ENCODE data around the gene LBHD1. TPM values are rescaled to one million over a fixed set of nuclear protein-coding genes. Genes with fewer than 3 reads are reported as not detected.
A peak's percentile ranks its signal among the peaks of the same experiment; 100 is the strongest.

The LBHD1 gene
- total and polyA plus RNA-seq, 7 donors, result 2.0 to 12.9 (median 3.9) TPM

- WGBS, 2 donors, result 94 to 95% methylated on average over 24 of the region's 24 CpGs
- Histone ChIP-seq H3K36me3 (peaks cover 11 to 39% (median 24%) of the 10 kb centered on the region in 4 donors), H3K27ac (no peak overlapping the region), H3K27me3 (no peaks in the 10 kb centered on the region), H3K4me1 (peaks cover 0 to 49% (median 38%) of the 10 kb centered on the region in 4 donors), H3K4me3 (no peak overlapping the region), H3K9me3 (no peaks in the 10 kb centered on the region)
- no peak for TF ChIP-seq POLR2AphosphoS5 (IDR thresholded peaks at IDR 0.05)
- TF ChIP-seq POLR2A (IDR thresholded peaks at IDR 0.05), result no peak
- TF ChIP-seq EP300 (IDR thresholded peaks at IDR 0.05), result no peak
- TF ChIP-seq, protein P1, sequence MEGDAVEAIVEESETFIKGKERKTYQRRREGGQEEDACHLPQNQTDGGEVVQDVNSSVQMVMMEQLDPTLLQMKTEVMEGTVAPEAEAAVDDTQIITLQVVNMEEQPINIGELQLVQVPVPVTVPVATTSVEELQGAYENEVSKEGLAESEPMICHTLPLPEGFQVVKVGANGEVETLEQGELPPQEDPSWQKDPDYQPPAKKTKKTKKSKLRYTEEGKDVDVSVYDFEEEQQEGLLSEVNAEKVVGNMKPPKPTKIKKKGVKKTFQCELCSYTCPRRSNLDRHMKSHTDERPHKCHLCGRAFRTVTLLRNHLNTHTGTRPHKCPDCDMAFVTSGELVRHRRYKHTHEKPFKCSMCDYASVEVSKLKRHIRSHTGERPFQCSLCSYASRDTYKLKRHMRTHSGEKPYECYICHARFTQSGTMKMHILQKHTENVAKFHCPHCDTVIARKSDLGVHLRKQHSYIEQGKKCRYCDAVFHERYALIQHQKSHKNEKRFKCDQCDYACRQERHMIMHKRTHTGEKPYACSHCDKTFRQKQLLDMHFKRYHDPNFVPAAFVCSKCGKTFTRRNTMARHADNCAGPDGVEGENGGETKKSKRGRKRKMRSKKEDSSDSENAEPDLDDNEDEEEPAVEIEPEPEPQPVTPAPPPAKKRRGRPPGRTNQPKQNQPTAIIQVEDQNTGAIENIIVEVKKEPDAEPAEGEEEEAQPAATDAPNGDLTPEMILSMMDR (IDR thresholded peaks at IDR 0.05), result no peak
- intact Hi-C loops (cut with DNase I), result no loop called here
- DNase-seq, result no peak
Observed at GRCh38 chr11:62648185-62648966, 23.7 kb downstream of the LBHD1 start.

GRCh38 chr11:62647609-62648005 lies 24.5 kb downstream of the LBHD1 start:
- Histone ChIP-seq H3K27ac (no peak overlapping the region), H3K4me3 (no peak overlapping the region), H3K27me3 (no peaks in the 10 kb centered on the region), H3K36me3 (peaks cover 11 to 46% (median 26%) of the 10 kb centered on the region in 4 donors), H3K4me1 (peaks cover 0 to 46% (median 37%) of the 10 kb centered on the region in 4 donors), H3K9me3 (no peaks in the 10 kb centered on the region)
- no peak for DNase-seq
- intact Hi-C loops (cut with DNase I), result loop anchor here (2.0 kb wide), 2 partner anchors 17 to 25 kb away; partner anchors contain the start of genes C11orf98 and CSKMT
- TF ChIP-seq POLR2A (IDR thresholded peaks at IDR 0.05) (no peak), POLR2AphosphoS5 (IDR thresholded peaks at IDR 0.05) (no peak), EP300 (IDR thresholded peaks at IDR 0.05) (no peak)
- TF ChIP-seq, protein P1 (IDR thresholded peaks at IDR 0.05), result no peak
- WGBS, 2 donors, result 89 to 91% methylated on average over 6 of the region's 6 CpGs

DNA sequence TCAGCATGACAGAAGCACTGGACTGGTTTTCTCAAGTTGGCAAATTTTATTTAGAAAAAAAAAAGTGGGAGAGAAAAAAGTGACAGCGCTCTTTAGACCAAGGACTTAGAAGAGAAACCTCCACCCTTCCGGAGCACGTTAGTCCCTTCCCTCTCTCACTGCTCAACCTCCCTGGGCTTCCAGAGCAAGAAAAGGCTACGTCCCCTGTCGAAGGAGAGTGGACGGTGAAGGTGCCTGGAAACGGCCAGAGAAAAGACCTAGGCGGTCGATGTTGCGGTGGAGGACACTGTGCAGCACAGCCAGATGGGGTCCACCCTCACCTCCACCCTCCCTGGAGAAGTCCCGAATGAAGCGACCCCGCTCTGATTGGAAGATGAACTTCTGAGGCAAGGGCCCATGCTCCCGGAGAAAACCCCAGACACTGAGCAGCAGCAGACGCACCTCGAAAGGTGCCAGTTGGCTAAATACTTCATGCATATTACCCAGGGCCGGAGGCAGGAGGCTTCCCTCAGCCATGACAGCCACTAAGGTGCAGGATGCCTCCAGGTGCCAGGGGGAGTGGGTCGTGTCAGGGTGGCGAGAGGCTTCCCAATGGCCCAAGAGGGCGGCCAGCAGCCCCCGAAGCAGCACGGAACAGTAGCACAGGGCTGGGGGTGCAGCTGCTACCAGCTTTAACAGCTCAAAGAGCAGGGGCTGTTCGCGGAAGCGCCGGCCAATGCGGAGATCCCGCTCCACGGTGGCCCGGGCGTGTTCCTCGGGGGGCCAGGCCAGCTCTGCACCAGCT lies 25.1 kb downstream of the LBHD1 start:
- peak overlapping the region; percentile 89 to 96 (median 94) for H3K27ac ChIP-seq
- peak overlapping the region in 2 of 4 donors; percentile 89 to 98 for H3K4me3 ChIP-seq
- DNase-seq, result peak; percentile 73
- WGBS, 2 donors, result 66 to 71% methylated on average over 32 of the region's 32 CpGs
- peaks cover 11 to 52% (median 26%) of the 10 kb centered on the region in 4 donors for H3K36me3 ChIP-seq
- H3K9me3 ChIP-seq, result no peaks in the 10 kb centered on the region
- H3K4me1 ChIP-seq, result peaks cover 0 to 40% (median 31%) of the 10 kb centered on the region in 4 donors
- TF ChIP-seq, protein P1 (IDR thresholded peaks at IDR 0.05), result no peak
- TF ChIP-seq EP300 (IDR thresholded peaks at IDR 0.05) (no peak), POLR2AphosphoS5 (IDR thresholded peaks at IDR 0.05) (no peak), POLR2A (IDR thresholded peaks at IDR 0.05) (no peak)
- intact Hi-C loops (cut with DNase I), result loop anchor here (2.0 kb wide), 2 partner anchors 18 to 24 kb away; partner anchors contain the start of genes C11orf98 and CSKMT
- H3K27me3 ChIP-seq, result no peaks in the 10 kb centered on the region

DNA sequence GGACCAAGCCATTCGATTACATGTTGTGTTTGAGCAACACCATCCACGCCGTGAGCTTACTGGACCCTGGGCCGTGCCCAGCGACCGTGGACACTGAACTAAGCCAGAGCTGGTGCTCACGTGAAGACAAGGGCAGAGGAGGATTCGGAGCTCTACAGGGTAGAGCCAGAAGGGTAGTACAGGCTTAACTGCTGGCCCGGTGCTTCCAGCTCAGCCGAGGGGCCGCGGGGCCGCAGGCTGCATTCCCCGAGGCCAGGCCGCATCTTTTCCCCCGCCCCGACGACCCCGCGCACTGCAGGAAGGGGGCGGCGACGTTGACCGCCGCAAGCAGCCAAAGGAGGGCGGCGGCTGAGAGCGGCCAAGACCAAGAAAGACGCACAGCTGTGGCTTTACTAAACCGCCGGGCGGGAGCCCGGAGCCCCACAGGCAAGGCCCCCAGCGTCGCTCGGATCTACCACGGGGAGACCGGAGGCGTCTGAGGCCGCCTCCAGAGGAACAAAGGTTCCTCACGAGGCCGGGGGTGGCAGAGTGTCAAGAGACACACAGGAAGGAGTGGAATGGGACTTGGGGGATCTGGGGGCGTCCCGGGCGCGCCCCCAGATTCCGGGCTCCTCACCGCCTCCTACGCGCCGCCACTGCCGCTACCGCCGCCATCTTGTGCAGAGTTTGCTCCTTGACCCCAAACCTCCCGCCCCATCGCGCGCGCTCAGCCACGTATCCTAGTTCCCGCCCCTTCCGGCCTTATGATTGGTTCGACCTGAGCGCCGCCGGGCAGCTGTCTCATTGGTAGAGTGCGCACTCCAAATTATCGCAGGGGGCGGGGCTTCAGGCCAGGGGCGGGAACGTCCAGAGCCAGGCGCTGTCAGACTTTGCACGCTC lies 25.9 kb downstream of the LBHD1 start, which contains the start of gene GANAB:
GANAB (minus strand) TSS at position 668 of the 879 bp plus-strand sequence; CDS start at position 654, 14 bp downstream.
- intact Hi-C loops (cut with DNase I), result loop anchor here (2.0 kb wide), 2 partner anchors 19 to 23 kb away; partner anchors contain the start of genes C11orf98 and CSKMT
- Histone ChIP-seq H3K4me3 (peak within 1 kb of the TSS; percentile 63 to 98 (median 86)), H3K36me3 (peaks cover 11 to 53% (median 26%) of the 10 kb centered on the region in 4 donors), H3K4me1 (peaks cover 0 to 32% (median 23%) of the 10 kb centered on the region in 4 donors), H3K9me3 (no peaks in the 10 kb centered on the region), H3K27me3 (no peaks in the 10 kb centered on the region), H3K27ac (peak within 1 kb of the TSS; percentile 89 to 96 (median 94))
- TF ChIP-seq EP300 (IDR thresholded peaks at IDR 0.05), result no peak
- peak; percentile 83 to 97 (median 94) for TF ChIP-seq POLR2AphosphoS5 (IDR thresholded peaks at IDR 0.05)
- TF ChIP-seq, protein P1 (IDR thresholded peaks at IDR 0.05), result no peak
- TF ChIP-seq POLR2A (IDR thresholded peaks at IDR 0.05), result peak; percentile 81 to 86
- peak; percentile 100 for DNase-seq
- 0% methylated on average over 73 of the region's 73 CpGs for WGBS, 2 donors

Measured in sigmoid colon (tissue), 7 donors.